ENCODE results near the gene NTN4.

The NTN4 gene

GRCh38 chr12:95710386-95710785, 80.2 kb downstream of the NTN4 start:
- no peak for DNase-seq
- 97% methylated on average over 5 of the region's 8 CpGs for WGBS (ENCODE audit: insufficient coverage)
- Histone ChIP-seq H3K27ac (ENCODE audit: insufficient read depth in 1 of 2, low read depth in 1 of 2, low read length in 2 of 2, poor library complexity in 1 of 2, severe bottlenecking in 2 of 2) (no peak overlapping the region), H3K4me3 (ENCODE audit: control insufficient read depth in 1 of 7, extremely low read depth in 1 of 7, insufficient read depth in 4 of 7, low read depth in 2 of 7, low read length in 6 of 7) (no peak overlapping the region), H3K9me3 (ENCODE audit: control extremely low read depth in 1 of 5, control insufficient read depth in 4 of 5, insufficient read depth in 2 of 5, low read depth in 1 of 5, low read length in 4 of 5) (no peaks in the 10 kb centered on the region), H3K36me3 (ENCODE audit: control insufficient read depth in 4 of 4, insufficient read depth in 4 of 4, low read length in 3 of 4) (no peaks in the 10 kb centered on the region), H3K4me1 (ENCODE audit: control extremely low read depth in 1 of 4, control insufficient read depth in 4 of 4, insufficient read depth in 4 of 4, low read length in 3 of 4) (no peaks in the 10 kb centered on the region), H3K27me3 (replicated peaks in 2 of 5; ENCODE audit: control insufficient read depth in 4 of 5, insufficient read depth in 5 of 5, low read length in 4 of 5) (peaks cover 0 to 11% (median under 1%) of the 10 kb centered on the region in 5 experiments)
- ChIA-PET CTCF (no interaction called here), POLR2A (no interaction called here)

GRCh38 chr12:95709152-95709551, 81.4 kb downstream of the NTN4 start:
- Histone ChIP-seq H3K4me1 (ENCODE audit: control extremely low read depth in 1 of 4, control insufficient read depth in 4 of 4, insufficient read depth in 4 of 4, low read length in 3 of 4) (no peaks in the 10 kb centered on the region), H3K9me3 (ENCODE audit: control extremely low read depth in 1 of 5, control insufficient read depth in 4 of 5, insufficient read depth in 2 of 5, low read depth in 1 of 5, low read length in 4 of 5) (no peaks in the 10 kb centered on the region), H3K4me3 (ENCODE audit: control insufficient read depth in 1 of 7, extremely low read depth in 1 of 7, insufficient read depth in 4 of 7, low read depth in 2 of 7, low read length in 6 of 7) (no peak overlapping the region), H3K27me3 (replicated peaks in 2 of 5; ENCODE audit: control insufficient read depth in 4 of 5, insufficient read depth in 5 of 5, low read length in 4 of 5) (peaks cover 0 to 14% (median 3%) of the 10 kb centered on the region in 5 experiments), H3K27ac (ENCODE audit: insufficient read depth in 1 of 2, low read depth in 1 of 2, low read length in 2 of 2, poor library complexity in 1 of 2, severe bottlenecking in 2 of 2) (no peak overlapping the region), H3K36me3 (ENCODE audit: control insufficient read depth in 4 of 4, insufficient read depth in 4 of 4, low read length in 3 of 4) (no peaks in the 10 kb centered on the region)
- DNase-seq: no peak
- ChIA-PET POLR2A (interaction anchor here (0.7 kb wide), 1 partner anchor 20 kb away, joined by 3 read pairs; no protein-coding TSS in a partner anchor), CTCF (no interaction called here)
- whole genome bisulfite sequencing (ENCODE audit: insufficient coverage): 0% methylated on average over 1 of the region's 2 CpGs

GRCh38 chr12:95705143-95705542, 85.4 kb downstream of the NTN4 start:
- CTCF ChIA-PET: no interaction called here
- Histone ChIP-seq H3K4me3 (ENCODE audit: control insufficient read depth in 1 of 7, extremely low read depth in 1 of 7, insufficient read depth in 4 of 7, low read depth in 2 of 7, low read length in 6 of 7) (no peak overlapping the region), H3K4me1 (ENCODE audit: control extremely low read depth in 1 of 4, control insufficient read depth in 4 of 4, insufficient read depth in 4 of 4, low read length in 3 of 4) (no peaks in the 10 kb centered on the region), H3K36me3 (ENCODE audit: control insufficient read depth in 4 of 4, insufficient read depth in 4 of 4, low read length in 3 of 4) (no peaks in the 10 kb centered on the region), H3K9me3 (ENCODE audit: control extremely low read depth in 1 of 5, control insufficient read depth in 4 of 5, insufficient read depth in 2 of 5, low read depth in 1 of 5, low read length in 4 of 5) (no peaks in the 10 kb centered on the region), H3K27ac (ENCODE audit: insufficient read depth in 1 of 2, low read depth in 1 of 2, low read length in 2 of 2, poor library complexity in 1 of 2, severe bottlenecking in 2 of 2) (no peak overlapping the region), H3K27me3 (replicated peaks in 2 of 5; ENCODE audit: control insufficient read depth in 4 of 5, insufficient read depth in 5 of 5, low read length in 4 of 5) (peaks cover 0 to 16% (median 2%) of the 10 kb centered on the region in 5 experiments)
- DNase-seq: no peak
- 90% methylated on average over 1 of the region's 2 CpGs for WGBS (ENCODE audit: insufficient coverage)
- POLR2A ChIA-PET: no interaction called here

- no peak for DNase-seq
- peaks cover 0 to 16% (median 2%) of the 10 kb centered on the region in 5 experiments for H3K27me3 ChIP-seq (replicated peaks in 2 of 5; ENCODE audit: control insufficient read depth in 4 of 5, insufficient read depth in 5 of 5, low read length in 4 of 5)
- H3K4me1 ChIP-seq (ENCODE audit: control extremely low read depth in 1 of 4, control insufficient read depth in 4 of 4, insufficient read depth in 4 of 4, low read length in 3 of 4): no peaks in the 10 kb centered on the region
- 88% methylated on average over 2 of the region's 3 CpGs for WGBS (ENCODE audit: insufficient coverage)
- H3K27ac ChIP-seq (ENCODE audit: insufficient read depth in 1 of 2, low read depth in 1 of 2, low read length in 2 of 2, poor library complexity in 1 of 2, severe bottlenecking in 2 of 2): no peak overlapping the region
- H3K4me3 ChIP-seq (ENCODE audit: control insufficient read depth in 1 of 7, extremely low read depth in 1 of 7, insufficient read depth in 4 of 7, low read depth in 2 of 7, low read length in 6 of 7): no peak overlapping the region
- no peaks in the 10 kb centered on the region for H3K9me3 ChIP-seq (ENCODE audit: control extremely low read depth in 1 of 5, control insufficient read depth in 4 of 5, insufficient read depth in 2 of 5, low read depth in 1 of 5, low read length in 4 of 5)
- ChIA-PET CTCF (no interaction called here), POLR2A (no interaction called here)
- no peaks in the 10 kb centered on the region for H3K36me3 ChIP-seq (ENCODE audit: control insufficient read depth in 4 of 4, insufficient read depth in 4 of 4, low read length in 3 of 4)
Observed at GRCh38 chr12:95703986-95704385, 86.6 kb downstream of the NTN4 start.

GRCh38 chr12:95701722-95702418, 88.7 kb downstream of the NTN4 start:
- CTCF ChIA-PET: no interaction called here
- POLR2A ChIA-PET: no interaction called here
- WGBS (ENCODE audit: insufficient coverage): 100% methylated on average over 5 of the region's 12 CpGs
- no peaks in the 10 kb centered on the region for H3K4me1 ChIP-seq (ENCODE audit: control extremely low read depth in 1 of 4, control insufficient read depth in 4 of 4, insufficient read depth in 4 of 4, low read length in 3 of 4)
- no peak overlapping the region for H3K4me3 ChIP-seq (ENCODE audit: control insufficient read depth in 1 of 7, extremely low read depth in 1 of 7, insufficient read depth in 4 of 7, low read depth in 2 of 7, low read length in 6 of 7)
- H3K36me3 ChIP-seq (ENCODE audit: control insufficient read depth in 4 of 4, insufficient read depth in 4 of 4, low read length in 3 of 4): no peaks in the 10 kb centered on the region
- DNase-seq: no peak
- H3K27me3 ChIP-seq (replicated peaks in 2 of 5; ENCODE audit: control insufficient read depth in 4 of 5, insufficient read depth in 5 of 5, low read length in 4 of 5): peaks cover 0 to 11% (median 2%) of the 10 kb centered on the region in 5 experiments
- no peak overlapping the region for H3K27ac ChIP-seq (ENCODE audit: insufficient read depth in 1 of 2, low read depth in 1 of 2, low read length in 2 of 2, poor library complexity in 1 of 2, severe bottlenecking in 2 of 2)
- no peaks in the 10 kb centered on the region for H3K9me3 ChIP-seq (ENCODE audit: control extremely low read depth in 1 of 5, control insufficient read depth in 4 of 5, insufficient read depth in 2 of 5, low read depth in 1 of 5, low read length in 4 of 5)

GRCh38 chr12:95701275-95701674, 89.3 kb downstream of the NTN4 start:
- Histone ChIP-seq H3K4me1 (ENCODE audit: control extremely low read depth in 1 of 4, control insufficient read depth in 4 of 4, insufficient read depth in 4 of 4, low read length in 3 of 4) (no peaks in the 10 kb centered on the region), H3K27ac (ENCODE audit: insufficient read depth in 1 of 2, low read depth in 1 of 2, low read length in 2 of 2, poor library complexity in 1 of 2, severe bottlenecking in 2 of 2) (no peak overlapping the region), H3K36me3 (ENCODE audit: control insufficient read depth in 4 of 4, insufficient read depth in 4 of 4, low read length in 3 of 4) (no peaks in the 10 kb centered on the region), H3K4me3 (ENCODE audit: control insufficient read depth in 1 of 7, extremely low read depth in 1 of 7, insufficient read depth in 4 of 7, low read depth in 2 of 7, low read length in 6 of 7) (no peak overlapping the region), H3K9me3 (ENCODE audit: control extremely low read depth in 1 of 5, control insufficient read depth in 4 of 5, insufficient read depth in 2 of 5, low read depth in 1 of 5, low read length in 4 of 5) (no peaks in the 10 kb centered on the region), H3K27me3 (replicated peaks in 2 of 5; ENCODE audit: control insufficient read depth in 4 of 5, insufficient read depth in 5 of 5, low read length in 4 of 5) (peaks cover 0 to 7% (median 2%) of the 10 kb centered on the region in 5 experiments)
- CTCF ChIA-PET: no interaction called here
- WGBS (ENCODE audit: insufficient coverage): 89% methylated on average over 1 of the region's 2 CpGs
- POLR2A ChIA-PET: no interaction called here
- DNase-seq: no peak

- peaks cover 0 to 4% (median 2%) of the 10 kb centered on the region in 5 experiments for H3K27me3 ChIP-seq (replicated peaks in 2 of 5; ENCODE audit: control insufficient read depth in 4 of 5, insufficient read depth in 5 of 5, low read length in 4 of 5)
- CTCF ChIA-PET: no interaction called here
- H3K9me3 ChIP-seq (ENCODE audit: control extremely low read depth in 1 of 5, control insufficient read depth in 4 of 5, insufficient read depth in 2 of 5, low read depth in 1 of 5, low read length in 4 of 5): no peaks in the 10 kb centered on the region
- H3K4me1 ChIP-seq (ENCODE audit: control extremely low read depth in 1 of 4, control insufficient read depth in 4 of 4, insufficient read depth in 4 of 4, low read length in 3 of 4): no peaks in the 10 kb centered on the region
- POLR2A ChIA-PET: no interaction called here
- H3K36me3 ChIP-seq (ENCODE audit: control insufficient read depth in 4 of 4, insufficient read depth in 4 of 4, low read length in 3 of 4): no peaks in the 10 kb centered on the region
- H3K27ac ChIP-seq (ENCODE audit: insufficient read depth in 1 of 2, low read depth in 1 of 2, low read length in 2 of 2, poor library complexity in 1 of 2, severe bottlenecking in 2 of 2): no peak overlapping the region
- 71% methylated on average over 7 of the region's 7 CpGs for WGBS (ENCODE audit: insufficient coverage)
- no peak for DNase-seq
- no peak overlapping the region for H3K4me3 ChIP-seq (ENCODE audit: control insufficient read depth in 1 of 7, extremely low read depth in 1 of 7, insufficient read depth in 4 of 7, low read depth in 2 of 7, low read length in 6 of 7)
Observed at GRCh38 chr12:95700316-95700785, 90.2 kb downstream of the NTN4 start.
